ENCODE data around the gene NMBR. TPM values are rescaled to one million over a fixed set of nuclear protein-coding genes. Genes with fewer than 3 reads are reported as not detected.
"Not testable (repeated sequence)": the region's sequence is repeated elsewhere in the genome, so short reads cannot be mapped to it uniquely, and the experiment has no call there.

The NMBR gene
- total and polyA plus RNA-seq, 2 experiments from 2014 or later: not detected

DNA sequence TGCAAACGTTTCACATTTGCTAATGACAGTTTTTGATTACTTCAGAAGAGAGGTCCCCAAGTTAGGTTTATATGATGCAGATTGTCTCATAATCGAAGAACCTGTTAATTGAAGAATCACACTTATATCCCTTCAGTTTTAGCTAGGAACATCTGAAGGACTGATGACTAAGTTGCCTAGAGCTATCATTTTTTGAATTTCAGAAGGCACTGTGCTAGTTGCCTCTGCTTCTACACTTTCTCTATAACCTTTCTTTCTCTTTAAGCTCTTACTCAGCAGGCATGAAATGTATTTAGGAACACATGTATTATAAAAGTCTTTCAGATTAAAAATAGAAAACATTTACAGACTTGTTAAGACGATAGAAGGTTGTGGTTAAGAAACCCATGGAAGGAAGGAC, 28.6 kb downstream of the NMBR start:
- no peak overlapping the region for H3K27ac ChIP-seq
- no peak overlapping the region for H3K4me2 ChIP-seq (ENCODE audit: unreplicated experiment)
- H3K36me3 ChIP-seq (ENCODE audit: low read depth): no peaks in the 10 kb centered on the region
- no peaks in the 10 kb centered on the region for H3K79me2 ChIP-seq (ENCODE audit: insufficient read depth)
- no peaks in the 10 kb centered on the region for H4K20me1 ChIP-seq (ENCODE audit: insufficient read depth)
- no peaks in the 10 kb centered on the region for H3K4me1 ChIP-seq (ENCODE audit: insufficient read depth)
- H3F3A ChIP-seq (ENCODE audit: insufficient read depth): no peaks in the 10 kb centered on the region
- no peak for DNase-seq
- H3K27me3 ChIP-seq (replicated peaks; ENCODE audit: insufficient read depth): no peaks in the 10 kb centered on the region
- in situ Hi-C loops (cut with MboI): loop anchor here (25.0 kb wide), 1 partner anchor 431 kb away; no protein-coding TSS in a partner anchor
- no peak overlapping the region for H3K9ac ChIP-seq
- no peaks in the 10 kb centered on the region for H3K9me2 ChIP-seq (ENCODE audit: insufficient read depth)
- no peak for TF ChIP-seq EZH2 (IDR thresholded peaks at IDR 0.05; ENCODE audit: insufficient read depth, poor library complexity, severe bottlenecking)
- TF ChIP-seq EZH2phosphoT487 (IDR thresholded peaks at IDR 0.05; ENCODE audit: insufficient read depth, low read depth): no peak
- H2AFZ ChIP-seq: no peak overlapping the region; the same call in 1 of the 2 replicates
- no peaks in the 10 kb centered on the region for H3K9me3 ChIP-seq (ENCODE audit: low read depth)
- 28 to 40% methylated on average over 3 of the region's 3 CpGs for WGBS, 2 experiments (ENCODE audit: low coverage in 1 of 2, low lambda C conversion rate in 2 of 2, missing lambda C conversion rate in 2 of 2)
- no peak overlapping the region for H3K4me3 ChIP-seq

DNA sequence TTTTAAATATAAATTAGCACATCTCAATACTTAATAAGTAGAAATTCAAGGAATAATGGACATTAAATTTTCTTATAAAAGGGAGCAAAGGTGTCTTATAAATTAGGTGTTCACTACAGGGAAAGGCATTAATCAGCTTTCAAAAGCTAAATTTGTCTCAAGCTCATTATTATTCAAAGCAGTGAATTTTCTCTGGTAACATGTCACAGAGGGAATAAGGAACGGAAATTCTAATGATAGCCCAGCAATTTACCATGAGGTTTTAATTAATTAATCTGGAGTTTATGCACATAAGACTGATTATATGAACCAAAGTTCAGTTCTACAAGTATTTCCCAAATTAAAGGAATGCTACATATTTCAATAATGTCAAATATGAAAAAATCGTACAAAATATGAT, 29.6 kb downstream of the NMBR start:
- no peaks in the 10 kb centered on the region for H3K79me2 ChIP-seq (ENCODE audit: insufficient read depth)
- TF ChIP-seq EZH2phosphoT487 (IDR thresholded peaks at IDR 0.05; ENCODE audit: insufficient read depth, low read depth) (no peak), EZH2 (IDR thresholded peaks at IDR 0.05; ENCODE audit: insufficient read depth, poor library complexity, severe bottlenecking) (no peak)
- WGBS, 2 experiments (ENCODE audit: low coverage in 1 of 2, low lambda C conversion rate in 2 of 2, missing lambda C conversion rate in 2 of 2): 65 to 71% methylated on average over 2 of the region's 2 CpGs

DNA sequence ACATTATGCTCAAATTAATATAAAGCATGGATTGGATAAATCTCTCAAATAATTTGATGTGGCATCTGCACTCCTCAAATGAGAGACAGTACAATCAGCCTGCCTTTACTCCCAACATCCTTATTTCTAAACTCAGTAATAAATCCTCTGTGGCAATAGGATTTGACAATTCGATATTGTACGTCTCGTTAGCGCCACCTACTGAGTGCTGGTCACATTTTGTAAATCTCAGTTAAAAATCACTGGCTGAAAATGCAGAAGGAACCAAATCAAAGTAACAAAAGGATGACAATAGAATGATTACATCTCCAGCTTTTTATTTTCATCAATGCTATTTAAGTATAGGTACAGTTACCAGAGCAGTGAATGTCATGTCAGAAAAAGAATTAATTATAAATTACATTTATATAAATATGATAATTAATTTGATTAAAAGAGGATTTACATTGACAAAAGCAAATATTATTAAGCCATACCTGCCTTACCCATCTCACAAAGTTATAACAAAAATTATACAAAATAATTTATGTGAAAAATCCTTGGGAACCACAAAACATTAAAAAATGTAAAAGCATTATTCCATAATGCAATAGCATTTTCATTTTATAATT, 34.4 kb downstream of the NMBR start:
- H3K4me1 ChIP-seq (ENCODE audit: insufficient read depth): no peaks in the 10 kb centered on the region
- no peaks in the 10 kb centered on the region for H3F3A ChIP-seq (ENCODE audit: insufficient read depth)
- H3K79me2 ChIP-seq (ENCODE audit: insufficient read depth): no peaks in the 10 kb centered on the region
- no peaks in the 10 kb centered on the region for H3K9me3 ChIP-seq (ENCODE audit: low read depth)
- in situ Hi-C loops (cut with MboI): loop anchor here (25.0 kb wide), 1 partner anchor 425 kb away; no protein-coding TSS in a partner anchor
- WGBS, 2 experiments (ENCODE audit: low coverage in 1 of 2, low lambda C conversion rate in 2 of 2, missing lambda C conversion rate in 2 of 2): 1 to 2% methylated on average over 4 of the region's 4 CpGs
- no peak overlapping the region for H3K4me2 ChIP-seq (ENCODE audit: unreplicated experiment)
- H3K27ac ChIP-seq: no peak overlapping the region
- H2AFZ ChIP-seq: no peak overlapping the region
- no peaks in the 10 kb centered on the region for H4K20me1 ChIP-seq (ENCODE audit: insufficient read depth)
- TF ChIP-seq EZH2phosphoT487 (IDR thresholded peaks at IDR 0.05; ENCODE audit: insufficient read depth, low read depth) (no peak), EZH2 (IDR thresholded peaks at IDR 0.05; ENCODE audit: insufficient read depth, poor library complexity, severe bottlenecking) (no peak)
- H3K9me2 ChIP-seq (ENCODE audit: insufficient read depth): no peaks in the 10 kb centered on the region
- no peak overlapping the region for H3K4me3 ChIP-seq
- DNase-seq: peak; percentile 75
- H3K9ac ChIP-seq: no peak overlapping the region
- no peaks in the 10 kb centered on the region for H3K36me3 ChIP-seq (ENCODE audit: low read depth)
- no peaks in the 10 kb centered on the region for H3K27me3 ChIP-seq (replicated peaks; ENCODE audit: insufficient read depth)

More for the DNA sequence above, 29.6 kb downstream of the NMBR start:
- no peaks in the 10 kb centered on the region for H3K9me2 ChIP-seq (ENCODE audit: insufficient read depth)
- H3K36me3 ChIP-seq (ENCODE audit: low read depth): no peaks in the 10 kb centered on the region
- no peak for DNase-seq
- no peak overlapping the region for H3K4me3 ChIP-seq
- no peaks in the 10 kb centered on the region for H3F3A ChIP-seq (ENCODE audit: insufficient read depth)
- H3K9me3 ChIP-seq (ENCODE audit: low read depth): no peaks in the 10 kb centered on the region
- no peaks in the 10 kb centered on the region for H4K20me1 ChIP-seq (ENCODE audit: insufficient read depth)
- H2AFZ ChIP-seq: no peak overlapping the region
- in situ Hi-C loops (cut with MboI): loop anchor here (25.0 kb wide), 1 partner anchor 430 kb away; no protein-coding TSS in a partner anchor
- no peaks in the 10 kb centered on the region for H3K4me1 ChIP-seq (ENCODE audit: insufficient read depth)
- H3K27me3 ChIP-seq (replicated peaks; ENCODE audit: insufficient read depth): no peaks in the 10 kb centered on the region
- H3K27ac ChIP-seq: no peak overlapping the region
- H3K9ac ChIP-seq: no peak overlapping the region
- no peak overlapping the region for H3K4me2 ChIP-seq (ENCODE audit: unreplicated experiment)

DNA sequence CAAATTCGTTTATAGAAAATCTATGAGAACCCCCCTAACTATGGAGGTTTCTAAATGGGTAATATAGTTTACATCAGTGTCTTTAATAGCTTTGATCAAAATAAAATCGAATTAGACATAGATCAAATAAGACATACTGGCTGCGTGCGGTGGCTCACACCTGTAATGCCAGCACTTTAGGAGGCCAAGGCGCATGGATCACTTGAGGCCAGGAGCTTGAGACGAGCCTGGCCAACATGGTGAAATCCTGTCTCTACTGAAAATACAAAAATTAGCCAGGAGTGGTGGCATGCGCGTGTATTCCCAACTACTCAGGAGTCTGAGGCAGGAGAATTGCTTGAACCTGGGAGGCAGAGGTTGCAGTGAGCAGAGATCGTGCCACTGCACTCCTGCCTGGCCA, 36.1 kb downstream of the NMBR start:
- H2AFZ ChIP-seq; H3K36me3 ChIP-seq (ENCODE audit: low read depth); H3F3A ChIP-seq (ENCODE audit: insufficient read depth); H3K4me2 ChIP-seq (ENCODE audit: unreplicated experiment); H3K9me3 ChIP-seq (ENCODE audit: low read depth); DNase-seq; H3K9ac ChIP-seq; H3K9me2 ChIP-seq (ENCODE audit: insufficient read depth); H3K27ac ChIP-seq; H3K79me2 ChIP-seq (ENCODE audit: insufficient read depth); H3K27me3 ChIP-seq (replicated peaks; ENCODE audit: insufficient read depth); H3K4me3 ChIP-seq; H3K4me1 ChIP-seq (ENCODE audit: insufficient read depth); H4K20me1 ChIP-seq (ENCODE audit: insufficient read depth): not testable (repeated sequence)
- in situ Hi-C loops (cut with MboI): loop anchor here (25.0 kb wide), 1 partner anchor 424 kb away; no protein-coding TSS in a partner anchor
- 89 to 90% methylated on average over 9 of the region's 9 CpGs for WGBS, 2 experiments (ENCODE audit: low coverage in 1 of 2, low lambda C conversion rate in 2 of 2, missing lambda C conversion rate in 2 of 2)

DNA sequence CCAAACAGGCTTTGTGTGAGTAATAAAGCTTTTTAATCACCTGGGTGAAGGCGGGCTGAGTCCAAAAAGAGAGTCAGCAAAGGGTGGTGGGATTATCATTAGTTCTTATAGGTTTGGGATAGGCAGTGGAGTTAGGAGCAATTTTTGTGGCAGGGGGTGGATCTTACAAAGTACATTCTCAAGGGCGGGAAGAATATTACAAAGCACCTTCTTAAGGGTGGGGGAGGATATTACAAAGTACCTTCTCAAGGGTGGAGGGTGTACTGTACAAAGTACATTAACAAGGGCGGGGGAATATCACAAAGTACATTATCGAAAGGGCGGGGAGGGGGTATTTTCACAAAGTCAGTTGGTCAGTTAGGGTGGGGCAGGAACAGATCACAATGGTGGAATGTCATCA, 42.1 kb downstream of the NMBR start:
- H3K9me3 ChIP-seq (ENCODE audit: low read depth); H3K27me3 ChIP-seq (replicated peaks; ENCODE audit: insufficient read depth); H4K20me1 ChIP-seq (ENCODE audit: insufficient read depth); H2AFZ ChIP-seq; DNase-seq; H3K79me2 ChIP-seq (ENCODE audit: insufficient read depth); H3K4me2 ChIP-seq (ENCODE audit: unreplicated experiment); H3K9me2 ChIP-seq (ENCODE audit: insufficient read depth); H3K4me3 ChIP-seq; H3K4me1 ChIP-seq (ENCODE audit: insufficient read depth); H3K36me3 ChIP-seq (ENCODE audit: low read depth); H3F3A ChIP-seq (ENCODE audit: insufficient read depth); H3K27ac ChIP-seq; H3K9ac ChIP-seq: not testable (repeated sequence)
- WGBS, 2 experiments (ENCODE audit: low coverage in 1 of 2, low lambda C conversion rate in 2 of 2, missing lambda C conversion rate in 2 of 2): 85 to 88% methylated on average over 5 of the region's 5 CpGs
- in situ Hi-C loops (cut with MboI): loop anchor here (25.0 kb wide), 1 partner anchor 418 kb away; no protein-coding TSS in a partner anchor
